Liver (tissue), 10 donors: Measurements from ENCODE around the gene E2F3. TPM values are rescaled to one million over a fixed set of nuclear protein-coding genes. Genes with fewer than 3 reads are reported as not detected.

Experiments
- DNase-seq: peaks from one replicate; pipeline ENCODE4 v3.0.0-alpha.2; 2017; ENCODE audit warnings: low spot score
- H3K27ac ChIP-seq, 2 donors: one replicate each; pipeline ENCODE4 v1.7.0; 2013; ENCODE audit warnings: inconsistent platforms in 2 of 2, low read length in 2 of 2, control low read depth in 1 of 2, low read depth in 1 of 2, mild to moderate bottlenecking in 1 of 2
- H3K27me3 ChIP-seq, 4 donors: one replicate each; pipeline versions ENCODE4 v1.6.1 to v1.7.0; 2013; ENCODE audit warnings: low read length in 3 of 4, inconsistent platforms in 1 of 4, mild to moderate bottlenecking in 1 of 4, moderate library complexity in 1 of 4; ENCODE audit not compliant: control insufficient read depth in 4 of 4, insufficient read depth in 4 of 4
- H3K36me3 ChIP-seq, 4 donors: one replicate each; pipeline versions ENCODE4 v1.6.1 to v1.7.0; 2013; ENCODE audit warnings: low read length in 3 of 4, mild to moderate bottlenecking in 3 of 4, low read depth in 1 of 4, moderate library complexity in 1 of 4; ENCODE audit not compliant: control insufficient read depth in 4 of 4, insufficient read depth in 3 of 4
- H3K4me1 ChIP-seq, 4 donors: one replicate each; pipeline versions ENCODE4 v1.6.1 to v1.7.0; 2013; ENCODE audit warnings: low read length in 3 of 4, mild to moderate bottlenecking in 3 of 4, moderate library complexity in 1 of 4; ENCODE audit not compliant: control insufficient read depth in 4 of 4, insufficient read depth in 4 of 4
- H3K4me3 ChIP-seq, 3 donors: one replicate each; pipeline versions ENCODE4 v1.6.1 to v1.7.0; 2013; ENCODE audit warnings: low read length in 3 of 3, control low read depth in 1 of 3, low read depth in 1 of 3, mild to moderate bottlenecking in 1 of 3
- H3K9ac ChIP-seq, 2 donors: one replicate each; pipeline ENCODE4 v1.7.0; 2013; ENCODE audit warnings: low read length in 2 of 2, mild to moderate bottlenecking in 2 of 2, moderate library complexity in 2 of 2, control low read depth in 1 of 2, low read depth in 1 of 2
- H3K9me3 ChIP-seq, 4 donors: one replicate each; pipeline versions ENCODE4 v1.6.1 to v1.7.0; 2013; ENCODE audit warnings: low read length in 3 of 4; ENCODE audit not compliant: control insufficient read depth in 4 of 4
- ATF3 ChIP-seq: IDR thresholded peaks from 2 replicates; pipeline ENCODE4 v1.6.1; 2016; ENCODE audit warnings: antibody characterized with exemption
- CTCF ChIP-seq: fragments of 150-350 bp; IDR thresholded peaks from 2 replicates; pipeline ENCODE4 v1.5.1; 2017; ENCODE audit warnings: improper control_type of control experiment, low read depth, low read length; ENCODE audit not compliant: missing input control
- EGR1 ChIP-seq, 2 donors: IDR thresholded peaks; 2 replicates each; pipeline ENCODE4 v1.6.1; 2016 to 2018; ENCODE audit warnings: antibody characterized with exemption in 2 of 2, low read depth in 2 of 2
- FOXA1 ChIP-seq: IDR thresholded peaks from 2 replicates; pipeline ENCODE4 v1.6.1; 2016; ENCODE audit warnings: antibody characterized with exemption
- FOXA2 ChIP-seq: IDR thresholded peaks from 2 replicates; pipeline ENCODE4 v1.6.1; 2016; ENCODE audit warnings: antibody characterized with exemption
- GABPA ChIP-seq, 2 donors: IDR thresholded peaks in 1 of 2; conservative IDR thresholded peaks in 1 of 2; 2 replicates each; pipeline ENCODE4 v1.6.1; 2016; ENCODE audit warnings: antibody characterized with exemption in 2 of 2, mild to moderate bottlenecking in 1 of 2, moderate library complexity in 1 of 2
- HNF4A ChIP-seq, 2 donors: conservative IDR thresholded peaks; 2 replicates each; pipeline ENCODE4 v1.6.1; 2016; ENCODE audit warnings: antibody characterized with exemption in 2 of 2, mild to moderate bottlenecking in 2 of 2
- HNF4G ChIP-seq: IDR thresholded peaks from 2 replicates; pipeline ENCODE4 v1.6.1; 2016; ENCODE audit warnings: antibody characterized with exemption
- JUND ChIP-seq, 2 donors: IDR thresholded peaks; 2 replicates each; pipeline ENCODE4 v1.6.1; 2016; ENCODE audit warnings: antibody characterized with exemption in 2 of 2
- NR2F2 ChIP-seq: IDR thresholded peaks from 2 replicates; pipeline ENCODE4 v1.6.1; 2016; ENCODE audit warnings: antibody characterized with exemption
- RAD21 ChIP-seq, 2 donors: IDR thresholded peaks; 2 replicates each; pipeline ENCODE4 v1.6.1; 2016; ENCODE audit warnings: antibody characterized with exemption in 2 of 2, mild to moderate bottlenecking in 2 of 2
- REST ChIP-seq: IDR thresholded peaks from 2 replicates; pipeline ENCODE4 v1.6.1; 2016; ENCODE audit warnings: antibody characterized with exemption, mild to moderate bottlenecking
- RXRA ChIP-seq, 2 donors: IDR thresholded peaks; 2 replicates each; pipeline ENCODE4 v1.6.1; 2017 to 2018; ENCODE audit warnings: antibody characterized with exemption in 2 of 2, mild to moderate bottlenecking in 1 of 2
- SP1 ChIP-seq: IDR thresholded peaks from 2 replicates; pipeline ENCODE4 v1.6.1; 2018; ENCODE audit warnings: antibody characterized with exemption, mild to moderate bottlenecking
- TAF1 ChIP-seq: conservative IDR thresholded peaks from 2 replicates; pipeline ENCODE4 v1.6.1; 2016; ENCODE audit warnings: antibody characterized with exemption, mild to moderate bottlenecking
- YY1 ChIP-seq: IDR thresholded peaks from 2 replicates; pipeline ENCODE4 v1.6.1; 2016; ENCODE audit warnings: antibody characterized with exemption, mild to moderate bottlenecking
- WGBS: extraction: QIAGEN DNeasy Blood & Tissue Kit; methylation state at CpG from one replicate; pipeline ENCODE4 v1.1.7; 2013; 5-methylcytosine and 5-hydroxymethylcytosine counted together
- polyA plus RNA-seq, 2 donors: library from polyadenylated mRNA; stranded (reverse) in 1 of 2; unstranded in 1 of 2; fragments of 200-250 nt in 1 of 2; fragments of >200 nt in 1 of 2; fragmentation: Nextera tagmentation in 1 of 2; extraction: Ambion mirVana in 1 of 2; gene quantifications; one replicate each; pipeline versions ENCODE4 v1.2.1 to v1.2.3, GENCODE V29; 2013 to 2015
- small RNA-seq: library from RNA; depleted of rRNA; stranded (forward); fragments of <200 nt; gene quantifications from one replicate; pipeline ENCODE3, GENCODE V24; 2014
- total RNA-seq, 2 donors: library from RNA; depleted of rRNA; stranded (reverse); fragments of >200 nt; gene quantifications; one replicate each; pipeline ENCODE4 v1.2.3, GENCODE V29; 2014
- TF ChIP-seq, protein P1 (sequence below): IDR thresholded peaks from 2 replicates; pipeline ENCODE4 v1.6.1; 2016; ENCODE audit warnings: antibody characterized with exemption
- TF ChIP-seq, protein P2 (sequence below): IDR thresholded peaks from 2 replicates; pipeline ENCODE4 v1.6.1; 2016; ENCODE audit warnings: antibody characterized with exemption
- donor health status: healthy.
- donor health status: healthy.
- donor health status: healthy.
- donor health status: healthy.
- donor health status: healthy.

E2F3 gene
- total and polyA plus RNA-seq, 4 donors: 1.4 to 5.0 (median 1.9) TPM

DNA sequence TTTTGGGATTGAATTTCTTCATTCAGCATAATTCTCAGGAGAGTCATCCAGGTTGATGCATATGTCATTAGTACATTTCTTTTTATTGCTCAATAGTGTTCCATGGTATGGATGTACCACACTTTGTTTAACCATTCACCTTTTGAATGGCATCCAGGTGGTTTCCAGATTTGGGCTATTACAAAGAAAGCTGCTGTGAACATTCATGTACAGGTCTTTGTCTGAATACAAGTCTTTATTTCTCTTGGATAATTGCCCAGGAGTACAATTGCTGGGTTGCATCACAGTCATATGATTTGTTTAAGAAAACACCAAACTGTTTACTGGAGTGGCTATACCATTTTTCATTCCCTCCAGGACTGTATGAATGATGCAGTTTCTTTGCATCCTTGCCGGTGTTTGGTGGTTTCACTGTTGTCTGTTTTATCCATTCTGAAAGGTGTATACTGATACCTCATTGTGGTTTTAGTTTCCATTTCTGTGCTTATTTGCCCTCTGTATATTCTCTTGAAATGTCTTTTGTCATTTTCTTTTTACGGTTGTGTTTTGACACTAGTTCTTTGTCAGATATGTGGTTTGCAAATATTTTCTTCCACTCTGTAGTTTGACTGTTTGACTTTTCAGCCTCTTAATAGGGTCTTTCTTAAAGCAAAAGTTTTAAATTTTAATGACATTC, 141.4 kb downstream of the E2F3 start:
- peaks cover 2 to 10% (median 7%) of the 10 kb centered on the region in 4 donors for H3K36me3 ChIP-seq

More for the DNA sequence above, 141.4 kb downstream of the E2F3 start:
- no peaks in the 10 kb centered on the region for H3K9me3 ChIP-seq
- 81% methylated on average over 2 of the region's 2 CpGs for WGBS
- DNase-seq: no peak
- no peak overlapping the region for H3K4me3 ChIP-seq
- no peaks in the 10 kb centered on the region for H3K27me3 ChIP-seq
- no peak for TF ChIP-seq GABPA (IDR thresholded peaks at IDR 0.05 in 1 of 2, conservative IDR thresholded peaks at IDR 0.05 in 1 of 2)
- no peak for TF ChIP-seq REST
- TF ChIP-seq EGR1 (IDR thresholded peaks at IDR 0.05; ENCODE audit: low read depth in 2 of 2): no peak
- TF ChIP-seq FOXA2: no peak
- TF ChIP-seq TAF1: no peak
- TF ChIP-seq RXRA (IDR thresholded peaks at IDR 0.05): no peak
- no peak for TF ChIP-seq NR2F2
- no peak for TF ChIP-seq FOXA1
- TF ChIP-seq HNF4A (conservative IDR thresholded peaks at IDR 0.05): no peak
- no peak for TF ChIP-seq CTCF
- TF ChIP-seq RAD21 (IDR thresholded peaks at IDR 0.05): no peak
- no peak for TF ChIP-seq YY1
- TF ChIP-seq JUND (IDR thresholded peaks at IDR 0.05): no peak
- no peak for TF ChIP-seq SP1
- TF ChIP-seq, protein P1, sequence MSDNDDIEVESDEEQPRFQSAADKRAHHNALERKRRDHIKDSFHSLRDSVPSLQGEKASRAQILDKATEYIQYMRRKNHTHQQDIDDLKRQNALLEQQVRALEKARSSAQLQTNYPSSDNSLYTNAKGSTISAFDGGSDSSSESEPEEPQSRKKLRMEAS: no peak
- no peak for TF ChIP-seq ATF3
- TF ChIP-seq, protein P2, sequence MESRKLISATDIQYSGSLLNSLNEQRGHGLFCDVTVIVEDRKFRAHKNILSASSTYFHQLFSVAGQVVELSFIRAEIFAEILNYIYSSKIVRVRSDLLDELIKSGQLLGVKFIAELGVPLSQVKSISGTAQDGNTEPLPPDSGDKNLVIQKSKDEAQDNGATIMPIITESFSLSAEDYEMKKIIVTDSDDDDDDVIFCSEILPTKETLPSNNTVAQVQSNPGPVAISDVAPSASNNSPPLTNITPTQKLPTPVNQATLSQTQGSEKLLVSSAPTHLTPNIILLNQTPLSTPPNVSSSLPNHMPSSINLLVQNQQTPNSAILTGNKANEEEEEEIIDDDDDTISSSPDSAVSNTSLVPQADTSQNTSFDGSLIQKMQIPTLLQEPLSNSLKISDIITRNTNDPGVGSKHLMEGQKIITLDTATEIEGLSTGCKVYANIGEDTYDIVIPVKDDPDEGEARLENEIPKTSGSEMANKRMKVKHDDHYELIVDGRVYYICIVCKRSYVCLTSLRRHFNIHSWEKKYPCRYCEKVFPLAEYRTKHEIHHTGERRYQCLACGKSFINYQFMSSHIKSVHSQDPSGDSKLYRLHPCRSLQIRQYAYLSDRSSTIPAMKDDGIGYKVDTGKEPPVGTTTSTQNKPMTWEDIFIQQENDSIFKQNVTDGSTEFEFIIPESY: no peak
- no peak for TF ChIP-seq HNF4G
- H3K9ac ChIP-seq: no peak overlapping the region
- H3K27ac ChIP-seq: no peak overlapping the region
- H3K4me1 ChIP-seq: peaks cover 0 to 5% (median 0%) of the 10 kb centered on the region in 4 donors

Small RNA genes within 50 kb of the gene (small RNA-seq; reads per million reads assigned to genes)
- gene RF00019 (not detected), gene RNU6-141P (not detected)

Other genes with a start within 250 kb of the E2F3 start
- gene MBOAT1, start 189.4 kb upstream of the E2F3 start, total RNA-seq: 1 to 10 TPM; 5.0 to 9.3 TPM
- 1 to 10 TPM; 1.2 to 1.5 TPM for gene MBOAT1, start 189.4 kb upstream of the E2F3 start, polyA plus RNA-seq
- gene CDKAL1, start 132.6 kb downstream of the E2F3 start, total RNA-seq: 10 to 100 TPM in 1 of 2 donors, 1 to 10 TPM in 1; 9.8 to 12.9 TPM
- 1 to 10 TPM; 2.0 to 3.5 TPM for gene CDKAL1, start 132.6 kb downstream of the E2F3 start, polyA plus RNA-seq